NK-92 (cell line): ENCODE measurements around the gene CAMK2D.
"Not testable (repeated sequence)": the region's sequence is repeated elsewhere in the genome, so short reads cannot be mapped to it uniquely, and the experiment has no call there.

Source experiments
- DNase-seq: peaks from one replicate; lab custom pipeline; 2025; ENCODE audit not compliant: unreplicated experiment; lab: John Stamatoyannopoulos, UW

The CAMK2D gene

GRCh38 chr4:113761620-113762185, at the start of gene CAMK2D:
CAMK2D (minus strand) TSS chr4:113761738; CDS start chr4:113761068, 670 bp downstream.
- DNase-seq = no peak

DNA sequence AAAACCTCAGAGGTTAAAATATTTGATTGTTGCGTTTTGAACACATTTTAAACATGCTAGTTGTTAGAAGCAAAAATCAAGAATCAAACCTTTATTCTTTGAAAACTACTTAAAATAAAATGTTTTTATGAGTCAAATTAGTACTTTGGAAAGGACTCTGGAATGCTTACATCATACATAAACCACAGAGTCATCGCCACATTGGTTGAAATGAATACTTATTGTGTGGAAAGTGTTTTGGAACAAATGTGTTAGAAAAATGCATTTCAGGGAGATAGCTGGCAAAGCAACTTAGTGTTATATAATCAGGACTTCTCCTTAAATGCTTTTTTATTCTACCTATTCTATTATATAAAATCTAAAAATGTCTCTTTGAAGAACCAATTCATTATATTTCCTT, 49.4 kb upstream of the CAMK2D start:
- DNase-seq = no peak

GRCh38 chr4:113809311-113809710, 47.8 kb upstream of the CAMK2D start:
- no peak for DNase-seq

- no peak for DNase-seq
Observed at GRCh38 chr4:113806850-113807249, 45.3 kb upstream of the CAMK2D start.

- no peak for DNase-seq
Observed at GRCh38 chr4:113801882-113802281, 40.3 kb upstream of the CAMK2D start.

GRCh38 chr4:113796381-113796780, 34.8 kb upstream of the CAMK2D start:
- DNase-seq = not testable (repeated sequence)

DNA sequence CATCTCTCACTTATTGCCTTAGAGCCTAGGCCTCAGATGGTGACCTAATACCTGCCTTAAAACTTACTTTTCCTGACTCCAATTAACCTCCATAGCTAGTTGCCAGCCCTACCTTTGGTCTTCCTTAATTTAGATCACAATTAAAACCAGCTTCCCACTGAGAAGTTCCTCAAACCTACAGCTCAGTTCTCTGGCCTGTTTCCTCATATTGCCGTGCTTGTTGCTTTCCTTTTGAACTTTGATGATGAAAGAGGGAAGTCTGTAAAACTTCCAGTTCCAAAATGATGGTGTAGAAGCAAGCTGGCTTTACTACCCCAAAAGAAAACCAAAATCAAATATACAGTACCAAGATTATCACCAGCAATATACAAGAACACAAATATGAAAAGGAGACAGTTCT, 28.9 kb upstream of the CAMK2D start:
- DNase-seq = no peak

DNA sequence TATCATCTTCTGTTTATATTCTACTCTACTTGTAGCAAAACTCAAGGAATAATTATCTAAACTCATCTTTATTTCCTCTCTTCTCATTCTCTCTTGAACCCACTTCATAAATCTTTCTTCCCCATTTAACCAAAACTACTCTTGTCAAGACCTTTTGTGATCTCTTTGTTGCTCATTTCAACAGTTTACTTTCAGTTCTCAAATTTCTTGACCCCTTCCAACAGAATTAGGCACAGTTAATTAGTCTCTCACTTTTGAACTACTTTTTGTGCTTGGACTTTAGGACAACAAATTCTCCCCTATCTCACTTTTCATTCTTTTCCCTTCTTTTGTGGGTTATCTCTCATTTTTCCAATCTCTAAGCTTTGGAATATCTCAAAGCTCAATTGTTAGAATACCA, 27.4 kb upstream of the CAMK2D start:
- DNase-seq = no peak

DNA sequence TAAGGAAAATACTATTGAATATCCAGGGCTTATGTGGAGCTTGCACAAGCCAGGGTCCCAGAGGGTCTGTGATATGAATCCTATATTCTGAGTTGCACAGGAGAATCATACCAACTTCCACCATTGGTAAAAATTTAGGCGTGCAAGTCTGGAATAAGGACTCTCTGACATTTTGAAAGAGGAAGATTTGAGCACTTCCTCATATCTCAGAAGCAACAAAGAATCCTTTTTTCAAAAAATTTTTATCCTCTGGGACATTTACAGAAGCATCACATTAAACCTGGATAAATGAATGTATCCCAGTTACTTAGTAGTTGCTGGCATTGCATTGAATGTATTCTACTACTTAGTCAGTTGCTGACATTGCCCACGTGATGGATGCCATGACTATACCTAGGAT, 24.2 kb upstream of the CAMK2D start:
- DNase-seq = no peak

DNA sequence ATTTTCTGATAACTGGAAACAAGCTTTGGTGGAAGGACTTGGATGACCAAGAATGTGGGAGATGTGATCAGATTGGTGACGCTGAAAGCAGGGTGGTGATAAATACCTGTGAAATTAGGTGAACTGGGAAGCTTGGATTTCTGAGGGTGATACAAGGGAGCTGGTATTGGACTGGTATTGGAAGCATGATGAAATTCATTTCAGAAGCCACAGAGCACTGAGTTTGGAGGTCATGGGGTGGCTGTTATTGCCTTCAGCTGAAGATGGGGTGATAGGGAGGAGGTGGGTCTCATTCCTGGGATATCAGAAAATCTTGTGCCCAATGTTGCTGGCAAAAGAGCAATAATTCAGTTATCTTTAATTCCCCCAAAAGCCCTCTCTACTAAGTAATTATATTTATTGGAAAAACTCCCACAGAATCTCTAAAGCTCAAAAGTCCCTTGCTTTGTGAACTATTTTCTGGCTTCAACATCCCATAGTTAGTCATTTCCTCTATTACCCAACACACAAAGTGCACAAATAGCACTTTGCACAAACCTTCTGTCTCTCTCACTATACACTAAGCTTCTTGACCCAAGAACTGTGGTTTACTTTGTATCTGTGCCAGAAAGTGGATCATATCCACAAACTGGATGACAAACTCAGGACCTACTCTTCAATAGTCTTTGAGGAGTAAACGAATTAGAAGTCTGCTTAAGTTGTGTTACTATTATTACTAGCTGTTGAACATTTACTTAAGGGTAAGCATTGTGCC, 23.1 kb upstream of the CAMK2D start:
- no peak for DNase-seq

DNA sequence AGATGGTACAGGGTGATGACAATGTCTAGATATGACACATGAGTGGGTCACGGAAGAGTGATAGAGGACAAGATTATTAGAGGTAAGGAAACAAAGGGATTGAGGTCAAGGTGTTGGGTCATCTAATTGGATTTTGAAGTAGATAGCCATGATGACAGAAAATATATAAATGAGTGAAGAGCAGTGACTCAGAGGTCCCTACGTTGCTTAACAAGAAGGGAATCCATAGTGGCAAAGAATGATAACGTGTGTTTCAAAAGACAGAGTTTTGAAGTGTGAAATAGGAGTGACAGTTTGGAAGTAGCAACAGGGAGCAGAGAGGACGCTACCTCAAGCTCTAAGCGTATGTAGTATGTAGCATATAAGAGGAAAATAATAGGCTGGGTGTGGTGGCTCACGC, 22.2 kb upstream of the CAMK2D start:
- no peak for DNase-seq

DNA sequence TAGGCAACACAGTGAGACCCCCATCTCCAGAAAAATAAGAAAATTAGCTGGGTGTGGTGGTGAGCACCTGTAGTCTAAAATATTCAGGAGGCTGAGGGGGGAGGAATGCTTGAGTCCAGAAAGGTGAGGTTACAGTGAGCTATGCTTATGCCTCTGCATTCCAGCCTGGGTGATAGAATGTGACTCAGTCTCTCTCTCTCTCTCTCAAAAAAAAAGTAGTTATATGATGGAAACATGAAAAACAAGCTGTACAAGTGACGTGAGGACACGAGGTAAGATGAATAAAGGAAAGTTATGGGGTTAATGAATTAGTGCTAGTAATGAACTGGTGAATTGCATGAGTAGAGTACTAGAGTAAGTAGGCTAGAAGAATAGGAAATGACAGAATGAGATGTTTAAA, 21.8 kb upstream of the CAMK2D start:
- DNase-seq = no peak

- no peak for DNase-seq
Observed at GRCh38 chr4:113781439-113782040, 20.0 kb upstream of the CAMK2D start.

GRCh38 chr4:113776679-113777078, 15.1 kb upstream of the CAMK2D start:
- no peak for DNase-seq

GRCh38 chr4:113776016-113776415, 14.5 kb upstream of the CAMK2D start:
- no peak for DNase-seq

DNA sequence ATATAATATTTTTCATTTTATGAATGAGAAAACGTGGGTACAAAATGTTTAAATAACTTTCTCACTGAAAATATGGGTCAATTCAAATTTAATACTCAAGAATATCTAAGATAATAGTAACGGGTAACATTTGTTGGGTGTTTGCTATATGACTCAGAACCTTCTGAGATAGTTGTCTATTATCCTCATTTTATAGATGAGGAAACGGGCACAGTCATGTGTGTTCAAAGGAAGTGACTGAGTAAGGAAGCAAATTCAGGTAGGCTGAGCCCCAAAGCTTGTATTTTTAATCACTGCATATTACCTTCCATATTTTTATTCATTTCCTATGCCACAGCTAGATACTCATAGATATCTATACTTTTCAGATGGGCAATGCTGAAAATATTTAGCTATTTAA, 12.2 kb upstream of the CAMK2D start:
- no peak for DNase-seq

- DNase-seq = no peak
Observed at GRCh38 chr4:113773014-113773413, 11.5 kb upstream of the CAMK2D start.

GRCh38 chr4:113772319-113772718, 10.8 kb upstream of the CAMK2D start:
- DNase-seq = no peak

GRCh38 chr4:113769744-113770143, 8.2 kb upstream of the CAMK2D start:
- DNase-seq = no peak

DNA sequence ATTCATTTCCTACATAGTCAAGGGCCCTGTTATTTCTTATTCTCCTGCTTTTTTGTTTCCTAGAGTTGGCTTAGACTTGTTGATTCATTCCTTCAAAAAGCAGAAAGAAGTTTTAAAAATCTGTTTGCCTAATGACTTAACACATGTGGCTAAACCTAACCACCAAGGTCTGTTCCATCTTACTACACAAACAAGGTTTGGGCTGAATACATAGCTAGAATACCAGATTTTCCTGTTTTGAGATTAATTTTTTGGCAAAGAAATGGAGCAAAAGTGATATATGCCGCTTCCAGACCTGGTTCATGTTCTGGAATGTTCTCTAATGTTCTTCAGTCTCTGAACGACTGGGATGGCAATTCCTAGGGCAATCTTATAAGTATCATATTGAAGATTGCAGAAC, 7.4 kb upstream of the CAMK2D start:
- no peak for DNase-seq

- DNase-seq = no peak
Observed at GRCh38 chr4:113766882-113767281, 5.3 kb upstream of the CAMK2D start.

GRCh38 chr4:113764720-113765264, 3.3 kb upstream of the CAMK2D start:
- DNase-seq = no peak
